Smooth muscle cell of the brain vasculature (primary cell): Measurements from ENCODE around the gene COL4A3.
"Not testable (repeated sequence)": the region's sequence is repeated elsewhere in the genome, so short reads cannot be mapped to it uniquely, and the experiment has no call there.

Source experiments
- DNase-seq: peaks from one replicate; pipeline ENCODE4 v3.0.0-alpha.2; 2012; ENCODE audit warnings: low read depth, low spot score

COL4A3 gene

DNA sequence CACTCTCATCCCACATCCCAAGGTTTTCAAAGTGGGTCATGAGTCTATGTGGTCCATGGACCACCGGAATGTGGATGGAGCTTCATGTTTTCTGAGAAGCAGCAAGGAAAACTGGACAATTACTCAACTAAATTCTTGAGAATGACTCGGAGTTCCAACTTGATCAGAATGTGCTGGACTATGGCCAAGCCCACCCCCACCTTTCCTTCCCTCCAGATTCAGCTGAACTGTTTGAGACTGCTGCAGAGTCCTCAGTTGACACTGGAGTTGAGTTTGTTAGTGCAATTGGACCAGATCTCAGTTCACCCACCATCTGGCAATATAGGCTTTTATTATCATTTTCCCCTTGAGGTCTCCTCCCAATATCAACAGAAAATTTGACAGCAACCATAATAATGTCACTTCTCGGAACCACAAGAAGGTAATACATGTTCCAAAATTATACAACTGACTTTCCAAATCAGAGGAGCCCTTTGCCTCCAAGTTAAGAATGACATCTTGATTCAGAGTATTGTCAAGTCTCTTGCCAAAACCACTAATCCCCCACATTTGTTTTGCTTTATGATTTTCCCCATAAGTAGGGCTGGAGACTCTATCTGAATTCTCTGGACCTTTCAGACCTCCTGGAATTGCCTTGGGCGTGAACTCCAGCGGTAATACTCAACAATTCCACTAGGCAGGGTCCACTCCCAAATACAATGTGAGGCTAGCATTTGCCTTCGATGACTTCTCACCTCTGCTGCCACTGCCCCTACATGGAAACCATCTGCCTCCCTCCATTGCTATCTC lies 9.2 kb upstream of the COL4A3 start:
- DNase-seq = no peak

DNA sequence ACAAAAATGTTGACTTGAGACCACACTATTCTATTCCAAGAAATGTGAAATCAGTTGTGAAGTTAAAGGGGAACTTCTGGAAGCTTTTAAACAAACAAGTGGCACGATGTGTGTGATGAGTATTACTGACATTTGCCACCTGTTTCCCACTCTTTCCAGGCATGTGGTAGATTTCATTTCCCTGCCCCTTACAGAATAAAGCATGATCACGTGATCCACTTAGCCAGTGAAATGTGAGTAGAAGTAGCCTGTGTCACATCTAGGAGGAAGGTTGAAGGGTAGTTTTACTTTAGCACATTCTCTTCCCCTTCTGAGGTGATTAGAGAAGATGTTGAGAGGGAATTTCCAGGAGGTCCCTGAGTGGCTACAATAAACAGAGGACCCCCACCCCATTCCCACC lies 4.3 kb upstream of the COL4A3 start:
- no peak for DNase-seq

DNA sequence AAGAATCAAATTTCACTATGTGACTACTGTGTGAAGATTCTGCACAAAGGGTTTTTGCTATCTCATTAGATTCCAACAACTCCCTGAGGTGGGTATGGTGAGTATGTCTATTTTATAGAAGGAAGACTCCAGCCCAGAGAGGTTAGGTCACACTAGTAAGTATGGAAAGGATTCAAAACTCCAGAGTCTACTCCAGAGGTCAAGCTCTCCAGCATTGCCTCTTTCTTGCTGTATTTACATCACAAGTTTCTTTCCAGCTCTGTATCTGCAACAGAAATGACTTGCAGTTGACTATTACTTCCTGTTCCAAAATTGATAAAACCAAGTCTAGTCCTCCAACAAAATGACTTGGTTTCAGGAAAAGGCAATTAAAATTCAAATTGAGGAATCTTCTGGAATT lies 2.5 kb upstream of the COL4A3 start:
- no peak for DNase-seq

DNA sequence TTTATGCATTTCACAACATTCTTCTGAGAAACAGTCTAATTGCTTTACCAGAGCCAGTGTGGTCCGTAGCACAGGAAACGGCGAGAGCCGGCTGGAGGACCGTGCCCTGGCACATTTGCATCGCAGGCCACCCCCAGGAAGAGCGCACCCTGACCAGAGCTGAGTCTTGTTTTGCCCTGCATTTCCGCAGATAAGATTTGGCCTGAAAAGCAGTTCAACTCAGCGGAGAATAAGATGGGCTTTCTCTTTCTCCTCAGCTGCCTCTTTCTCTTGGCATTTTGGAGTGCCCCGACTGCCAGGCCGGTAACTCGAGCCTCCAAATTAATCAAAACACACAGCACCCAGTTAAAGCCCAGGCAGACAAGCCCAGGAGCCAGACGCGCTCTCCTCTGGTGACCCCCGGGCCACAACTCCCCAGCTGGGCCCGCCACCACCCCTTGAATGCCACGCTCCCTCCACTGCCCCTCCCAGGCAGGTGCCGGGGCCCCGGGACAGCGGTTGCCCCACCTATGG lies 883 bp upstream of the COL4A3 start:
- no peak for DNase-seq

DNA sequence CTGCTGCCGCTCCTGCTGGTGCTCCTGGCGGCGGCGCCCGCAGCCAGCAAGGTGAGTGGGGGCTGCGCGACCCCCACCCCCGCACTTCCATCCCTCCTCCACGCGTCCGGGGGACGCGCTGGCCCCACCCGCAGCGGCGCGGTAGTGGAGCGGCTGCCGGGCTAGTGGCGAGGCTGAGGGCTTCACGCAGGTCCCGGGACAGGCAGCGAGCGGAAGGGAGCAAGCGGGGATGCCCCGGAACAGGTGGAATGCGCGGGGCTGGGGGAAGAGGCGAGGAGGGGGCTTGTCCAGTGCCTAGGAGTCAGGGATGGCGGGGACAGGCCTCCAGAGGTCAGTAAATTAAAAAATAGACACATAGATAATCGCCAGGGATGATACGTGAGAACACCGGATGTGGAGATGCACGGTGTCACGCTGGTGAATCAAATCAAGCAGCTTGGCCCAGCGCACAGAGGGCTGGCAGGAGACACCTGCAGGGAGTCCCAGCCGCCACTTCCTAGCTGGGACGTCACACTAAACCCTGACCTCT lies 403 bp downstream of the COL4A3 start:
- DNase-seq = no peak

DNA sequence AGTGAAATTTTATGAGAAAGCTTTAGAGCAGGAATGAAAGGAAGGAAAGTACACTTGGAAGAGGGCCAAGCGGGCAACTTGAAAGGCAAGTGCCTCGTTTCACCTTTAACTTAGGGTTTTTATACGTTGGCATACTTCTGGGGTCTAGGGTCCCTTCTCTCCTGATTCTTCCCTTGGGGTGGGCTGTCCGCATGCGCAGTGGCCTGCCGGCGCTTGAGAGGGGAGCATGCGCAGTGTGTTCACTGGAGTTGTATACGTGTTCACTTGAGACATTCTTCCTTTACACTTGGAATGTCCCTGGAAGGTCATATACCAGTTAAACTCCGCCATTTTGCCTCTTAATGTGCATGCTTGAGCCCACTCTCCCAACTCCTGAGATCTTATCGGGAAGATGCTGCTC lies 7.4 kb downstream of the COL4A3 start:
- DNase-seq = not testable (repeated sequence)

DNA sequence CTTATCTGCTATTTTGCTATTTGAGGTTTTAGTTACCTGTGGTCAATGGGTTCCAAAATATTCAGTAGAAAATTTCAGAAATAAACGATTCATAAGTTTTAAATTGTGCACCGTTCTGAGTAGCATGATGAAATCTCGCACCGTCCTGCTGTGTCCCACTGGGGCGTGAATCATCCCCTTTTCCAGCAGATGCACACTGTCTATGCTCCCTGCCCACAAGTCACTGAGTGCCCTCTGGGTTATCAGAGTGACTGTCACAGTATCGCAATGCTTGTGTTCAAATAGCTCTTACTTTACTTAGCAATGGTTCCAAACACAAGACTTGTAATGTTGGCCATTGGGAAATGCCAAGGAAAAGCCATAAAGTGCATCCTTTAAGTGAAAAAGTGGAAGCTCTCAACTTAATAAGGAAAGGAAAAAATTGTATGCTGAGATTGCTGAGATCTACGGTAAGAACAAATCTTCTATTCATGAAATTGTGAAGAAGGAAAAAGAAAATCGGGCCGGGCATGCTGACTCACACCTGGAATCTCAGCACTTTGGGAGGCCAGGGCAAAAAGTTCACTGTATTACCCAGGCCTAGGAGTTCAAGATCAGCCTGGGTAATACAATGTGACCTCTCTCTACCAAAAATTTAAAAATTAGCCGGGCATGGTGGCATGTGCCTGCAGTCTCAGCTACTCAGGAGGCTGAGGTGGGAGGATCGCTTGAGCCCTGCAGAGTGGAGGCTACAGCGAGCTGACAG lies 13.3 kb downstream of the COL4A3 start:
- no peak for DNase-seq

DNA sequence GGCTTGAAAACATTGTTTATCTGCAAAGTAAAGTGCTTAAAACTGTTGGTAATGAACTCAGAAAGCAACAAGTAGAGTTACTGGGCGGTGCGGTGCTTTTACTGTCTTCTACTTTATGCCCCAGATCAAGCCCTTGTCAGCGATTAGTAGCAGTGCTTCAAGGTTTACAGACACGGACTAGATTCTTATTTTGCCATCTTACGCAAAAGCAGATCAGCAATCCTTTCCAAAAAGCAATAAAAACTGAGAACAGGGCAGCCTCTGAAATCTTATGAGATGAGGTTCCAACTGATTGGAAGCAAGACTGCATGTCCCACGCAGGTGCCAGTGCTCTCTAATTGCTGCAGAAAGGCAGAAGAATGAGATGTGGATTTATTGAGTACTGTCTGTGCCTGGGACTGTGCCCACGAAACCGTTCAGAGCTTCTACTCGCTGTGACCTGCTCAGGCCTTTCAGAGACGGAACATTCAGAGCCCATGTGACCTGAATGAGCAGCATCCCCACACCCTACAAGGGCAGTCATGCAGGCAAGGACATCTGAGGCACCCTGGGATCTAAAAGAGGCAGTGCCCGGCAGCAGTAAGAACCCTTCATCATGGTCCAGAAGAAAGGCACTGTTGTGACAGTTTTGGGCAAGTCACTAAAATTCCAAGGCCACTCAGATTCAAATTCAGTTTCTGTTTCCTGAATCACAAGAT lies 15.7 kb downstream of the COL4A3 start:
- no peak for DNase-seq

DNA sequence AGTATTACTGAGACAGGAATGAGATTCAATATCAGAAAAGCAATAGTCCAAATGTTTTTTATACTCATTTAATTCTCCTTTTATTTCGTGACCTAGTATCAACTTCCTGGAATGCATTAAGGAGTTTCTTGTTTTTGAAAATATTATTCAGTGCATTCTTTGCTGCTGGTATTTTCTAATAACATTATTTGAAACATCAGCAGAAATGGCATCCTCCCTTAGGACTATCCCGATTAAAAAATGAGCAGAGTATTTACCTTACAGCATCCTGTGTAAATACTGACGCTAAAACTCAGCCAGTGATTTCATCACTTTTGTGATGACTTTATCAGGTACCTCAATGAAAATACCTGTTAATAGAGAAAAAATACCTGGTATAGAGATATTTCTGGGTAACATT lies 16.3 kb downstream of the COL4A3 start:
- no peak for DNase-seq

DNA sequence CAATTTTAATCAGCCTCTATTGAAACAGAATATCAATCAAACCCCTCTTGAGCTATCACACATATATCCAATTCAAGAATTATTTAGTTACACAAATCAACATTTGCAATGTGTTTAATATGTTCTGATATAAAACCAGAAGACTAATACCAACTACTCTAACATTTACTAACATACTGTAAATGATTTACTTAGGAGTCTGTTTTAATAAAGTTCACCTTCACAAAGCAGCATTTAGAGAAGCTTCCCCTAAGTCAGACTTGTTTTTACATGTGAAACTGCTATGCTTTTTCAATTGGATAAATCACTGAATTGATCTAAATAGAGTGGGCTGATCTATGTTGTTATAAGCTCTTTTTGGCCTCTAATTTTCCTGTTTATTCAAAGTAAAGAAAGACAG lies 18.3 kb downstream of the COL4A3 start:
- no peak for DNase-seq

DNA sequence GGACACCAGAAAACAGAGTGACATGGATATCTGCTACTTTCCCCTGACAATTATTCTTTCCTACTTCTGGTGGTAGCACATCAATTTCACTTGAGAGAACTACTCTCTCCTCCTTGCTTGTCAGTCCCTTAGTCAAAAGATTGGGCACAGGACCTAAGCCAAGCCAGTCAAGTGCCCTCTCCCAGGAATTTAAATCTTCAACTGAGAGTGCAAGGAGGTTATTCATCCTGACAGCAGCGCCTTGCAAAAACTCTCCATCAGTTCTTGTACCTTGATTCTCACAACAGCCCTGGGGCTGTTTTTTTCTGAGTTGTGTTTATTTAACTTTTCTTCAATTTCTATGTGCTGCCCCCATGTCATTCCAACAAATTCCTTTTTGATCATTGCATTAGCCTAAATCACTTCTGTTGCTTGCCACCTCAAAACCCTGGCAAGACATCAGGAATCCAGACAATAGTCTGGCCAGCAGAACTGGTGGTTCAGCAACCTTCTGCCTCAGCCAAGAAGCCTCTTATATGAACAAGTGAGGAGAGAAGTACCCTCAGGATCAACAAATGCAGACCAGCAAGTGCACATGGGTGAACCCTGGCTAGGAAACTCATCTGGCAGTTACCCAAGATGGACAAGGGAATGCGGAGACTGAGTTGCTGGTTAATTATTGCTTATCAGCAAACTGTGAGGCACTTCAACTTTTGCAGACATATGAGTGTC lies 19.4 kb downstream of the COL4A3 start:
- DNase-seq = no peak

DNA sequence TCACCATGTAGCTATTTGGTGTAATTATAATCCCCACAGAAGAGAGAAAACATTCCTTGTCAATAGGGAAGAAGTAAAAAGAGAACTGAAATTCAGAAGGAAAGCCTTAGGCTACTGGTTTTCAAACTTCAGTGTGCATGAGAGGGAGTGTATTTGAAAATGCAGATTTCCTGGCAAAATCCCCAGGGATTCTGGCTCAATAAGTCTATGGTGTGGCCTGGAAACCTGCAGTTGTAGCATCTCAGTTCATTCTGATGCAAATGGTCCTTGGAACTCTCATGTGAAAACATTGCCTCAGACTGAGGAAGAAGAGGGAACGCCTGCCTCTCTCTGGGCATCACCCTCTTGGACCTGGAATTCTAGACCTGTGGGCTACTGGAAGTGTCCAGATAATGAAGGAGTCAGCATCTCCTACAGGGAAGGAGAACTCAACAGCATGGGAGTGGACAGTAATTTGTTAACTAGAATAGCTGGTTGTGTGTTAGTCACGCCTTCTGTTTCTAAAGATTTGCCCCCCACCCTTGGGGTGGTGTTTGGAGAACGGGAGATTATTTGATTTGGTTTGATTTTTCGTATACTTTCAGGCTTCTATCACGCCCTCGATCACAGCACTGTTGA lies 21.3 kb downstream of the COL4A3 start:
- no peak for DNase-seq

DNA sequence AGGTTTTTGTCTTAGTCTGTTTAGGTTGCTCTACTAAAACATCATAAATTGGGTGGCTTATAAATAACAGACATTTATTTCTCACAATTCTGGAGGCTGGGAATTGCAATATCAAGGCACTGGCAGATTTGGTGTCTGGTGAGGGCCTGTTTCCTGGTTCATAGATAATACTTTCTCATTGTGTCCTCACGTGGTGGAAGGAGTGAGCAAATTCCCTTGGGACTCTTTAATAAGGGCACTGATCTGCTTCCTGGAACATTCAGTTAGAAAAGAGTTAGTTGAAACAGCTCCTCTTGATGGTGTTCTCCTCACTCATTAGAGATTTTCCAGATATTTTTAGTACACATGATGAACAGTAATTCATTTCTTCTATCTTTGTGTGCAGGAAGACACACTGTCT lies 22.3 kb downstream of the COL4A3 start:
- no peak for DNase-seq

DNA sequence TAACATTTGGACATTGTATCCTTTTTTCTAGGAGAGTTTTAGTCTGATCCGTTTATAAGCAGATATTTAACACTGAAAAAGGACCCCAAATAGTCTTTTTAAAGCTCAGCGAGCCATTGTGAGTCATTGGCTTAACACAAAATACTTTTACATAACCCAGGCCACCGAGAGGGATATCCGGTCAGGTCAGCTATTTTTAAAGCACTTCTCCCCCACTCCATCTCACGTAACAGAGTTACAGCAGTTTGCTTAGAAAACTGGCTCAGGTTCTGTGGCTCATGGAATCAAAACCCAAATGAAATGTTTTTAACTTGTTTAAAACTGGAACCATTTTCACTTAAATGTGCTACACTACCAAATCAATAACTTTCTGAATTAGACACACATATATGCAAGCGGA lies 23.9 kb downstream of the COL4A3 start:
- no peak for DNase-seq

DNA sequence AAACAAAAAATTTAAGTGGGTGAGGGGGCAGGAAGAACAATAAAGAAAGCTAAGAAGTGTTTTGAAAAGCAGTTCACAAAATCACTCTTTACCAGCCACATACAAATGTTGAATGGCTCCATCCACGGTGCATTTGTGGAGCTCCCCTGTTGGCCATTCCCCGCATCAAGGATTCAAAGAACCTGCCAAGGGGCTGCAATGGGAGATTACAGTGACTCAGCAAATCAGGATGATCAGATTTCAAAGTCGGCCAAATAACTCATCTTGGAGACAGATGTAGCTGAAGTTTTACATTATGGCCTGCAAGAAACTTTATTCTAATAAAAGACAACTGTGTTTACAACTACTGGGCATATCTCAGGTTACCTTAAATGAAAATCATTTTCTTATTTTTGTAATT lies 26.9 kb downstream of the COL4A3 start:
- peak; percentile 17 for DNase-seq

DNA sequence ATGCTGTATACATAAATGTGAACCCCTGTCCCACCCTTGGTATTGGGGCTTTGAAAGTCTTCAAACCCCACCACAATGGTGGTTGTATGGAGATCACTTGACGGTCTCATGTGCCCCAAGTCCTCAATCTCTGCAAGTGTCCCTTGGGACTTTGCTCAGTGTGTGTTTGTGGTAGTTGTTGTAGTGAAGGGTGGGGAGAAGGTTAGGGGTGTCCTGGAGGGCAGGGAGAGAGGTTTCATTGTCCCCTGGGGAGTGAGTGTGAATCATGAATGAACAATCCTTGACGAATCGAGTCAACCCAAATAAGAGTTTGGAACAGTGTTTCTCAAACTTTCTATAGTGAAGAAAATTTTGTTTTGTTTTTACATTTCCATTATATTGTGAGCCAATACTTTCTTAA lies 28.1 kb downstream of the COL4A3 start:
- no peak for DNase-seq

DNA sequence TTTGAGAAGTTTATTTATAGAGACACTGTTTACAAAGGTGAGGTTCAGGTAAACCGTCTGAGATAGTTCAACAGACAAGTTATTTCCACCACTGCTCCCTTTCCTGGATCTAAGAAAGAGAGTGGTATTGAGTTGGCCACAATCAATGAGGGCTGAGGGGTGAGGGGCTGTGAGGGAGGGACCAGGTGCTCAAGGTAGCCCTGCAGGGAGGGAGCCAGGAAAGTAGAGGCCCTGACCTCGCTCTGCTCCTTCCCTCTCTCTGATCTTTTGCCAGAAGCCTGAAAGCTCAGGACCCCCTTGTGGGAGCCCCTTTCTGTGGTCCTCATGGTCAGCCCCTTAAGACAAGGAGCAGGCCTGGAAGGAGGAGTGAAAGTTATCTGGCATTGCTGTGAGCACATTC lies 29.8 kb downstream of the COL4A3 start:
- no peak for DNase-seq

DNA sequence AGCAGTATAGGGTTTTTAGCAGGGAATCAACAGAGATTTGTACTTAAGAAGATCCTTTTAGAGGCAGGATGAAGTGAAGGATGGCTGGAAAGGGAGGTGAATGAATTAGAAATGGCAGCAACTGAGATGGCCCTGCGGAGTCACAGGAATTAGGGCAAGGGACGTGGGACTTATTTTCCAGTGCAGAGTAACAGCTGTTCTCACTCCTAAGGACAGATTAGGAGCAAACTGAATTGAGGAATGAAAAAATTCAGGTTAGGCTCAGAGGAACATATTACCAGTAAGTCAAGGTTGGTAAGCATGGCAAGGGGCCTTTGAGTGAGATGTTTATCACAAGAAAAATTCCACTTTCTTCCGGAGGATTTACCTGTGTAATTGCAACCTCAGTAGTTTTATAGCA lies 34.4 kb downstream of the COL4A3 start:
- no peak for DNase-seq

DNA sequence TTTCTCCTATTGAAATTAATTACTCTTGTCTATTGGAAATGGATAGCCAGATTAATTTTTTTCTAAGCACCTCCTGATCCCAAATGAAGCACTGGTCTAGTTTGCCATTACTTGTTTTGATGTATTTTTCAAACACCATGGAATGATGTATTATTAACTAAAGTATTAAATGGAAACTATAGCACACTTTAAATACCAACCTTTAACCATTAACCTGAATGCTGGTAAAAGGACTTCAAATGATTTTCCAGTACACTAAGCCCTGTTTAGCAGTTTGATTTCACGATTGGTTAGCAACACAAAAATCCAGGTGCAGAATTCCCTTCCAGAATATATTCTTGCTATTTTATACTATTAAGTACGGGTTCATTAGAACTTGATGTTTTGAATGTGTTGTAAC lies 37.3 kb downstream of the COL4A3 start:
- no peak for DNase-seq

DNA sequence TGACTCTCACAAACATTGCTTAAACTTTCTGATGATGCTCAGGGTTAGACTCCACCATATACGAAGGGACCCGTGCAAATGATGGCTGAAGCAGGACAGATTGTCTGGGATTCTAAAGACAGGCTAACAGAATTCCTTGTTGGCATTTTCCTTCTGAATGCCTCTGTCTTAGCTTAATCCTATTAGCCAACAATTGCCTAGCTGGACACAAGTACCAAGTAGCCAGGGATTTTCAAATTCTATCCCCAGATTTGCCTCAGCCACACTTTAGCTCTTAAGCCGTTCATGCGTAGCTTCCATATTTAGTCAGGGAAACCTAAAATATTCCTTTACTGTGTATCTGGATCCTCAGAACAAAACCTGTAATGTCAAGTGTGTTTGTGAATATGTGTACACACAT lies 40.0 kb downstream of the COL4A3 start:
- DNase-seq = no peak

DNA sequence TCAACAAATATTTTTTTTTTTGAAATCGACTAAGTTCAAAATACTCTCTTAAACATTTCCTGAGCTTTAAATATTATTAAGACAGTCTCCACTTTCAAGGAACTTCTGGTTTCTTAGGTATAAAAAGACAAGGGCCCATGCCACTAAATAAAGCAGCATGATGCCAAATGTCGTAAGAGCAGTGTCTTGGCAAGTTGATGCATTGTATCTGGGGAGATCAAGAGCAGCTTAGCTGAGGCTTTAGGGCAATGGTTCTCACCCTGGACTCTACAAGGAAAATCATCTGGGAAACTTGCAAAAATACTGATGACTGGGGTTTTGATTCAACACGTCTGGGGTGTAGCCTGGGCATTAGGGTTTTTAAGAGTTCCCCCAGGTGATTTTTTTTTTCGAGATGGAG lies 41.3 kb downstream of the COL4A3 start:
- DNase-seq = no peak
